ENCODE results near the gene ZNF280D. TPM values are rescaled to one million over a fixed set of nuclear protein-coding genes. Genes with fewer than 3 reads are reported as not detected.
A peak's percentile ranks its signal among the peaks of the same experiment; 100 is the strongest.

Gene ZNF280D
- total RNA-seq, 1 donor from 2014 or later = 37.9 TPM

DNA sequence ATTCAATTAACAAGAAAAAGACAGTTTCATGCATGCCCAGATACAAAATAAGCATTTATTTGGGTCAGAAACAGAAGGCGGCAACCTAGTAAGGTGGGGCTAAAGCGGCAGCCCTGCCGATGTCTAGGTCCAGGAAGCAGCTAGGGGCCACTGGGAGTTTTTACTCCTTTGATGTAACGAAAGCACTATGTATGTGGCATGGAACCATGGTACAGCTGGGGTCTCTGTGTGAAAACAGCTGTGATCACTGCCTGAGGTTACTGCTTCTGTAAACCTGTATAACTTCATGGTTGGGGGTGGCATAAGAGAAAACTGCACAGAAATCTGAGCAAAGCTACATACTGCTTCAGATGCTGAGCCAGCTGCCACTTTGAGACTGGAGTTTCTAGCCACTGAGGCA, 119.5 kb downstream of the ZNF280D start:
- ChIA-PET CTCF (no interaction called here), POLR2A (no interaction called here)
- intact Hi-C loops (cut with micrococcal nuclease) = no loop called here
- DNase-seq (no peak), ATAC-seq (ENCODE audit: low read depth) (no peak)
- Mint-ChIP-seq H3K36me3 (ENCODE audit: low read depth) (no peaks in the 10 kb centered on the region), H3K4me3 (no peak overlapping the region), H3K27ac (no peak overlapping the region), H3K27me3 (peaks cover 8% of the 10 kb centered on the region), H3K4me1 (peaks cover 11% of the 10 kb centered on the region), H3K9me3 (no peaks in the 10 kb centered on the region)
- TF ChIP-seq, protein P1, sequence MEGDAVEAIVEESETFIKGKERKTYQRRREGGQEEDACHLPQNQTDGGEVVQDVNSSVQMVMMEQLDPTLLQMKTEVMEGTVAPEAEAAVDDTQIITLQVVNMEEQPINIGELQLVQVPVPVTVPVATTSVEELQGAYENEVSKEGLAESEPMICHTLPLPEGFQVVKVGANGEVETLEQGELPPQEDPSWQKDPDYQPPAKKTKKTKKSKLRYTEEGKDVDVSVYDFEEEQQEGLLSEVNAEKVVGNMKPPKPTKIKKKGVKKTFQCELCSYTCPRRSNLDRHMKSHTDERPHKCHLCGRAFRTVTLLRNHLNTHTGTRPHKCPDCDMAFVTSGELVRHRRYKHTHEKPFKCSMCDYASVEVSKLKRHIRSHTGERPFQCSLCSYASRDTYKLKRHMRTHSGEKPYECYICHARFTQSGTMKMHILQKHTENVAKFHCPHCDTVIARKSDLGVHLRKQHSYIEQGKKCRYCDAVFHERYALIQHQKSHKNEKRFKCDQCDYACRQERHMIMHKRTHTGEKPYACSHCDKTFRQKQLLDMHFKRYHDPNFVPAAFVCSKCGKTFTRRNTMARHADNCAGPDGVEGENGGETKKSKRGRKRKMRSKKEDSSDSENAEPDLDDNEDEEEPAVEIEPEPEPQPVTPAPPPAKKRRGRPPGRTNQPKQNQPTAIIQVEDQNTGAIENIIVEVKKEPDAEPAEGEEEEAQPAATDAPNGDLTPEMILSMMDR (IDR thresholded peaks at IDR 0.05) = no peak

DNA sequence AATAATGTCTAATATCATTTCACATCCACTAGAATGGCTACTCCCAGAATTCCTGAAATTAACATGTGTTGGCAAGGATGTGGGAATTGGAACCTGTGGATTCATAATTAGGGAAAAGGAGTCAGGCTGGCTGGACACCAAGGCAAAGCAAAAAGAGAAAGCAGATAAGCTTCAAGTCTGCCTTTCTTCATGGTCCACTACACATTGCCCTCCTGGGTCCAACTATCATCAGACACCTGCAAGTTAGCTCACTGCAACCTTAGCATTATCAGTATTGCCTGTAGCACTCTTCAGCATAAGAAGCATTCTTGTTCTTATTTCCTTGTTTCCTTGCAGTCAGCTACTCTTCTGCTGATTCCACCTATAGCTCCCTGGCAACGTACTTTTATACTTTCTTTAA, 124.3 kb downstream of the ZNF280D start:
- H3K4me3 Mint-ChIP-seq = peak overlapping the region; percentile 42
- TF ChIP-seq, protein P1 (IDR thresholded peaks at IDR 0.05) = no peak
- peak overlapping the region; percentile 60 for H3K27ac Mint-ChIP-seq
- intact Hi-C loops (cut with micrococcal nuclease) = loop anchor here (5.0 kb wide), 2 partner anchors 142 to 278 kb away; partner anchors contain the start of gene MNS1
- H3K4me1 Mint-ChIP-seq = peaks cover 39% of the 10 kb centered on the region
- H3K36me3 Mint-ChIP-seq (ENCODE audit: low read depth) = no peaks in the 10 kb centered on the region
- CTCF ChIA-PET = interaction anchor here (0.6 kb wide), 1 partner anchor 410 kb away, joined by 3 read pairs; no protein-coding TSS in a partner anchor
- no peak for DNase-seq
- POLR2A ChIA-PET = interaction anchor here (1.5 kb wide), 1 partner anchor 309 kb away, joined by 7 read pairs; the partner anchor contains the start of gene TCF12
- ATAC-seq (ENCODE audit: low read depth) = peak; percentile 81
- peaks cover 4% of the 10 kb centered on the region for H3K27me3 Mint-ChIP-seq
- H3K9me3 Mint-ChIP-seq = peaks cover 7% of the 10 kb centered on the region

DNA sequence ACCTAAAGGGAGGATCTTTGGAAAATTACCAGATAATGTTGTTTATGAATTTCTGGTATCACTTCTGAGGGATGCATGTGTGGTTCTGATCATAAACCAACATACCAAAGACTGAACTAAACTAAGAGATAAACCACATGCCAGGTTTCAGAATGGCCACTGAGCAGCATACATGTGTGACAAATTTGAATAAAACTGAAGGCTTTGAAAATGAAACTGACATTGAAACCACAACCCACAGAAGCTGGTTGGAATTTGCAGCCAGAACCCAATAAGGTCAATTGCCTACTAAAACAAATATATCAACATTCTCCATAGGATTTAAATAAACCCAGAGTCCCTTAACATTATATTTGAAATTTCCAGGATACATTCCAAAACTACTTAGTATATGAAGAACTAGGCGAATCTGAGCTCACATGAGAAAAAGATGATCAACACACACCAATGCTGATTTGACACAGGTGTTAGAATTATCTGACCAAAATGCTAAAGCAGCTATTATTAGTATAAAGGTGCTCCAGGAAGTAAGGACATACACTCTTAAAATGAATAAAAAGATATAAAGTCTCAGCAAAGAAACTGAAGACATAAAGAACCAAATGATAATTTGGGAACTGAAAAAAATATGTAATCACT, 125.0 kb downstream of the ZNF280D start:
- H3K36me3 Mint-ChIP-seq (ENCODE audit: low read depth) = no peaks in the 10 kb centered on the region
- ATAC-seq (ENCODE audit: low read depth) = peak; percentile 73
- CTCF ChIA-PET = no interaction called here

DNA sequence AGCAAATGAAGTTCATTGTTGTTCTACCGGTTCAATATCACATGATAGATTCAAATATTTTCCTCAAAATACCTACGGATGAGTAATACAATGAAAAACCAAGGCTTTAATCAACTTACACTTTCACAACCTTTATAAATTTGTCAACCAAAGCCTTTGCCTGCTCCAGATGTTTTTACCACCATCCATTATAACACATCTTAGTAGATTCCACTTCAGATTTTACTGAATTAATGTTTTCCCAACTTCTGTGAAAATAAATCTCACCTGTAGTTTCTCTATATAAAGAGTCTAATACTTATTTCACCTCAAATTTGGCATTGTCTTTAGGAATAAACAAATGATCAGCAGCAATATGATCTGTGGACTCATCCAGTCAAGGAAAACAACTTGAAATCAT, 131.1 kb downstream of the ZNF280D start:
- DNase-seq (no peak), ATAC-seq (ENCODE audit: low read depth) (no peak)
- H3K4me1 Mint-ChIP-seq = peaks cover 13% of the 10 kb centered on the region
- peaks cover 2% of the 10 kb centered on the region for H3K27me3 Mint-ChIP-seq
- peaks cover 16% of the 10 kb centered on the region for H3K9me3 Mint-ChIP-seq
- ChIA-PET CTCF (no interaction called here), POLR2A (no interaction called here)
- TF ChIP-seq, protein P1 (IDR thresholded peaks at IDR 0.05) = no peak
- no peak overlapping the region for H3K27ac Mint-ChIP-seq
- H3K4me3 Mint-ChIP-seq = no peak overlapping the region
- H3K36me3 Mint-ChIP-seq (ENCODE audit: low read depth) = peaks cover 3% of the 10 kb centered on the region
- intact Hi-C loops (cut with micrococcal nuclease) = no loop called here

More for the DNA sequence above, 125.0 kb downstream of the ZNF280D start:
- Mint-ChIP-seq H3K9me3 (peaks cover 7% of the 10 kb centered on the region), H3K4me1 (peaks cover 39% of the 10 kb centered on the region), H3K27ac (peak overlapping the region; percentile 51), H3K4me3 (peak overlapping the region; percentile 9), H3K27me3 (peaks cover 3% of the 10 kb centered on the region)
- POLR2A ChIA-PET = interaction anchor here (0.6 to 1.5 kb wide), 2 partner anchors 310 to 674 kb away, joined by 3 to 7 read pairs; partner anchors contain the start of gene TCF12
- no peak for DNase-seq
- TF ChIP-seq, protein P1 (IDR thresholded peaks at IDR 0.05) = no peak
- intact Hi-C loops (cut with micrococcal nuclease) = loop anchor here (5.0 kb wide), 2 partner anchors 141 to 279 kb away; partner anchors contain the start of gene MNS1

DNA sequence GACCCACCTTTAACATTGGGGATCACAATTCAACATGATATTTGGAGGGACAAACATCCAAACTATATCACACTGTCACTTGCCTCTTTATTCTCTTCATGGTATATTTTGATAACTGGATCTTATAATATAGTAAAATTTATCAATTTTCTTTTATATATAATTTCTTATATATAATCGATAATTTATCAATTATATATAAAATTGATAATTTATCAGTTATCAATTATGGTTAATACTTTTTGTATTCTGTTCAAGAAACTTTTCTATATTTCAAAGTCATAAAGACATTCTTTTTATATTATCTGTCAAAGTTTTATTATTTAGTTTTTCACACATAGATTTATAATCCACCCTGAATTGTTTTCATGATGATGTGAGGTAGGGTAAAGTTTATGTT, 132.9 kb downstream of the ZNF280D start:
- ATAC-seq (ENCODE audit: low read depth) (no peak), DNase-seq (no peak)
- H3K4me1 Mint-ChIP-seq = no peaks in the 10 kb centered on the region
- TF ChIP-seq, protein P1 (IDR thresholded peaks at IDR 0.05) = no peak
- H3K36me3 Mint-ChIP-seq (ENCODE audit: low read depth) = peaks cover 3% of the 10 kb centered on the region
- intact Hi-C loops (cut with micrococcal nuclease) = no loop called here
- no peak overlapping the region for H3K4me3 Mint-ChIP-seq
- H3K9me3 Mint-ChIP-seq = peaks cover 13% of the 10 kb centered on the region
- ChIA-PET CTCF (no interaction called here), POLR2A (no interaction called here)
- H3K27me3 Mint-ChIP-seq = peaks cover under 1% of the 10 kb centered on the region
- H3K27ac Mint-ChIP-seq = no peak overlapping the region
